ENCODE measurements around the gene SNN.

Gene SNN

GRCh38 chr16:11692171-11692570, 23.9 kb downstream of the SNN start:
- DNase-seq (ENCODE audit: low read depth in 2 of 2): no peak
- no peak overlapping the region for H3K4me3 ChIP-seq (replicated peaks in 1 of 2; ENCODE audit: low read depth in 2 of 2, low read length in 2 of 2)
- TF ChIP-seq CTCF (IDR thresholded peaks at IDR 0.05; ENCODE audit: low read depth, low read length): no peak

- no peak overlapping the region for H3K4me3 ChIP-seq (replicated peaks in 1 of 2; ENCODE audit: low read depth in 2 of 2, low read length in 2 of 2)
- DNase-seq (ENCODE audit: low read depth in 2 of 2): no peak
- TF ChIP-seq CTCF (IDR thresholded peaks at IDR 0.05; ENCODE audit: low read depth, low read length): no peak
Measured at GRCh38 chr16:11692651-11693050, 24.4 kb downstream of the SNN start.

DNA sequence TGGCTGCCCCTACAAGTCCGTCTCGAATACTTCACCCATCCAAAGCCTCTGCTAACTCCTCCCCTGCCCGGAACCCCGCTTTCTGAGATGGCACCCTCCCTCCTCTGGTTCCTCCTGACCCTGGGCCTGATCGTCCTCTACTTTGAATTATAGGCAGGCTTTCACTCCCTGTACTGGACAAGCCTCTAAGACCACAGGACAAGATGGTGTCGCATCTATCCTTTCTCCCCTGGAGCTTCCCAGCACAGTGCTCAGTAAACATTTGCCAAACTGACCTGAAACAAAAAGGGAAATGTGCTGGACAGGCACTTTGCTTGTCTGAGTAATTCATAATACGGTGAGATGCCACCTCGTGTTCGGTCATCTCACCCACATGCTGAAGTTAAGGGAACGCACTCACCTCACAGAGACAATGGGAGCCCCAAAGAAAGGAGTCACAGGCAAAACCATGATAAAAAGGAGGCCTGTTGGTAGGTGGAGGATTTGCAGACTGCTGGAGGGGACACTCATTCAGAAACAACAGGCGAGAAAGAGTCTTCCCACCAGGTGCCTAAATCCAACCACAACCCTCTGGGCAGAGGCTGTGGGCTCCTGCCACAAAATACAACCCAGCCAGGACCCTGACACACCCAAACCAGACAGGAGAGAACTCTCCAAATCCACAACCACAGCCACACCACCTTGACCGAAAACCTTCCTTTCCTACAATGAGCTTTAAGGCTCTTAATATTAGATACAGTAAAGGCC, 28.2 kb downstream of the SNN start:
- no peak overlapping the region for H3K4me3 ChIP-seq (replicated peaks in 1 of 2; ENCODE audit: low read depth in 2 of 2, low read length in 2 of 2)
- TF ChIP-seq CTCF (IDR thresholded peaks at IDR 0.05; ENCODE audit: low read depth, low read length): no peak
- DNase-seq (ENCODE audit: low read depth in 2 of 2): no peak

DNA sequence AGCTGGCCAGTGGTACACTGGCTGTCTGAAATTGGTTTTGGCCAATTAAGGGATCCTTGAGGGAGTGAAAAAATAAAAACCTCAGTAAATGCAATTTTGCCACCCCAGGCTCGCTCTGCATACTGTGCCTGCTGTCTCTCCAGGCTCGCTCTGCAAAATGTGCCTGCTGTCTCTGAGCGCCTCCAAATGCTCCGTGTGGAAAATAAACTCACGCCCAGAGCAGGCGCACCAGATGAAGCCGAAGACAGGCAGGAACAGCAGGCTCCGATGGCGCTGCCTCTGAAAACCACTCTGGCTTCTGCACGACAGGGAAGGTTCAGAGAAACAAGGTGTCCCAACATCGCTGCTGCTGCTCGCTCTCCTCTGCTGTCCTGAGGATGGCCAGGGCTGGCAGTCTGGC, 29.1 kb downstream of the SNN start:
- no peak overlapping the region for H3K4me3 ChIP-seq (replicated peaks in 1 of 2; ENCODE audit: low read depth in 2 of 2, low read length in 2 of 2)
- no peak for DNase-seq (ENCODE audit: low read depth in 2 of 2)
- TF ChIP-seq CTCF (IDR thresholded peaks at IDR 0.05; ENCODE audit: low read depth, low read length): no peak

GRCh38 chr16:11698271-11698689, 30.0 kb downstream of the SNN start:
- TF ChIP-seq CTCF (IDR thresholded peaks at IDR 0.05; ENCODE audit: low read depth, low read length): peak; percentile 5
- H3K4me3 ChIP-seq (replicated peaks in 1 of 2; ENCODE audit: low read depth in 2 of 2, low read length in 2 of 2): no peak overlapping the region
- peak in 1 of 2 donors; percentile 57 for DNase-seq (ENCODE audit: low read depth in 2 of 2)

DNA sequence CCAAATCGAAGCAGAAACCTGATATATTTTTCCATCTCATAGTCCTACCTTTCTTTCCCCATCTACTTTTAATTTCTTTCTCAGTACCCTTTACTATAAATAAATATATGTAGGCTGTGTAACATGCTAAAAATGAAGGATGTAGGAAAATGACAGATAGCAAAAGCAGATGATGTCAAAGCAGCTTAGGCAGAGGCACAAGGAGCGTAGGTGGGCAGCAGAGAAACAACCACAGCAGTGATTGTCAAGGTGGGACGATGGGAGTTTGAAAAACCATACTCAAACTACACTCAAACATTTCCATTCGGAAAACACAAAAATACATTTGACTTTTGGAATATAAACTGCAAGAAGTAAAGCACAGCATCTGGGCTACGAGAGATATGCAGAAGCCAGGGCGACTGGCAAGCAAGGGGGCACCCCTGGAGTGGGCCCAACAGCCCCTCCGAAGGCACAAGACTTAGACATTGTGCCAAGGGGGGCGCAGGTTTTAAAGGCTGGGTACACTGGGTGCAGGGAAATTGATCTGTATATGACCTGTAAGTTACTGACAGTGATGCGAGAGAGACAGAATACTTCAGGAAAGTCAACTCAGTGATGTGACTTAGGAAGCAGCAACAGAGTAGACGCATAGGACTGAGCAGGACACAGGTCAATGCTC, 31.1 kb downstream of the SNN start:
- no peak for TF ChIP-seq CTCF (IDR thresholded peaks at IDR 0.05; ENCODE audit: low read depth, low read length)
- DNase-seq (ENCODE audit: low read depth in 2 of 2): no peak
- H3K4me3 ChIP-seq (replicated peaks in 1 of 2; ENCODE audit: low read depth in 2 of 2, low read length in 2 of 2): no peak overlapping the region

All from cardiac fibroblast (primary cell).